HFFc6 (cell line): ENCODE results near the gene RASA3. TPM values are rescaled to one million over a fixed set of nuclear protein-coding genes. Genes with fewer than 3 reads are reported as not detected.

Source experiments
- DNase-seq: peaks from one replicate; pipeline ENCODE4 v3.0.0-alpha.2; 2018
- H3K27ac Mint-ChIP-seq: 2 replicates; pipeline ENCODE4 v1.8.0; 2020; ENCODE audit warnings: mild to moderate bottlenecking, mixed read lengths
- H3K27me3 Mint-ChIP-seq: 2 replicates; pipeline ENCODE4 v1.8.0; 2021; ENCODE audit warnings: mild to moderate bottlenecking, moderate library complexity, mixed read lengths; ENCODE audit not compliant: insufficient read depth
- H3K36me3 Mint-ChIP-seq: 2 replicates; pipeline ENCODE4 v1.8.0; 2021; ENCODE audit warnings: low read depth, mixed read lengths
- H3K4me1 Mint-ChIP-seq: 2 replicates; pipeline ENCODE4 v1.8.0; 2020; ENCODE audit warnings: low read depth, mixed read lengths
- H3K4me3 Mint-ChIP-seq: 2 replicates; pipeline ENCODE4 v1.8.0; 2020; ENCODE audit warnings: mild to moderate bottlenecking, moderate library complexity, mixed read lengths
- H3K9me3 Mint-ChIP-seq: 2 replicates; pipeline ENCODE4 v1.8.0; 2020; ENCODE audit warnings: mild to moderate bottlenecking, mixed read lengths
- total RNA-seq, 6 experiments: library from RNA; stranded (reverse); fragmentation: NEBNext Ultra II Directional; extraction: Animal tissue kit (Norgen Biotek cat#: 25700); gene quantifications; 2 replicates in 1 of 6; 3 replicates in 5 of 6; pipeline ENCODE4 v1.2.3, GENCODE V29; 2021
- TF ChIP-seq, protein P1 (sequence below): fragments of 200-600 bp; sonication (generic); IDR thresholded peaks from 2 replicates; pipeline ENCODE4 v1.5.0; 2021; ENCODE audit warnings: antibody characterized with exemption, mild to moderate bottlenecking

The RASA3 gene
- total RNA-seq, 6 experiments from 2014 or later = 31.6 to 37.6 (median 33.1) TPM

DNA sequence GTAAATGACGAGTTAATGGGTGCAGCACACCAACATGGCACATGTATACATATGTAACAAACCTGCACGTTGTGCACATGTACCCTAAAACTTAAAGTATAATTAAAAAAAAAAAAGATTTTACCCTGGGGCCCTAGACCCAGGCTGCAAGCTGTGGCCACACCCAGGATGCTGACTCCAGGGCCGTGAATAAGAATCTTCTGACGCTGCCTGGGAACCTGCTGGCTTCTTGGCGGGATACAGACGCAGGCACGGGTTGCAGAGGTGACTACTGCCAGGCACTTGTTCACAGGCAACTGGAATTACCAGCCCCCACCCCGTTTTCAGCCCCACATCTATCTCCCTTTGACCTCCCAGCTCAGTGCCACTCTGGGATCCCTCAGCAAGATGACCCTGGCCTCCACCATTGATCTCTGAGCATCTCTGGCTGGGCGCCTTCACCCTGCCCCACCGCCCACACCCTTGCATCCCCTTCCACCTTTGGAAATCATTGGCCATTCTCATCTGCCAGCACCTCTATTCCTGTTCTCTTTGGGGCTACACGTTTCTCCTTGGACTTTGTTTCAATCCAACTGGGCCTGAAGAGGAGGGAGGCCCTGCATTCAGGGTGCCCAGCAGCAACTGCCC, 25.6 kb upstream of the RASA3 start:
- TF ChIP-seq, protein P1, sequence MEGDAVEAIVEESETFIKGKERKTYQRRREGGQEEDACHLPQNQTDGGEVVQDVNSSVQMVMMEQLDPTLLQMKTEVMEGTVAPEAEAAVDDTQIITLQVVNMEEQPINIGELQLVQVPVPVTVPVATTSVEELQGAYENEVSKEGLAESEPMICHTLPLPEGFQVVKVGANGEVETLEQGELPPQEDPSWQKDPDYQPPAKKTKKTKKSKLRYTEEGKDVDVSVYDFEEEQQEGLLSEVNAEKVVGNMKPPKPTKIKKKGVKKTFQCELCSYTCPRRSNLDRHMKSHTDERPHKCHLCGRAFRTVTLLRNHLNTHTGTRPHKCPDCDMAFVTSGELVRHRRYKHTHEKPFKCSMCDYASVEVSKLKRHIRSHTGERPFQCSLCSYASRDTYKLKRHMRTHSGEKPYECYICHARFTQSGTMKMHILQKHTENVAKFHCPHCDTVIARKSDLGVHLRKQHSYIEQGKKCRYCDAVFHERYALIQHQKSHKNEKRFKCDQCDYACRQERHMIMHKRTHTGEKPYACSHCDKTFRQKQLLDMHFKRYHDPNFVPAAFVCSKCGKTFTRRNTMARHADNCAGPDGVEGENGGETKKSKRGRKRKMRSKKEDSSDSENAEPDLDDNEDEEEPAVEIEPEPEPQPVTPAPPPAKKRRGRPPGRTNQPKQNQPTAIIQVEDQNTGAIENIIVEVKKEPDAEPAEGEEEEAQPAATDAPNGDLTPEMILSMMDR = no peak
- Mint-ChIP-seq H3K9me3 (peaks cover 4% of the 10 kb centered on the region), H3K36me3 (no peaks in the 10 kb centered on the region), H3K27me3 (peaks cover 13% of the 10 kb centered on the region), H3K27ac (no peak overlapping the region), H3K4me3 (no peak overlapping the region), H3K4me1 (peaks cover 24% of the 10 kb centered on the region)
- DNase-seq = no peak

GRCh38 chr13:114155926-114156883, 23.8 kb upstream of the RASA3 start:
- Mint-ChIP-seq H3K27me3 (peaks cover 13% of the 10 kb centered on the region), H3K27ac (no peak overlapping the region), H3K4me3 (peak overlapping the region; percentile 13; the same call in 1 of the 2 replicates), H3K4me1 (peaks cover 14% of the 10 kb centered on the region), H3K36me3 (no peaks in the 10 kb centered on the region), H3K9me3 (peaks cover 4% of the 10 kb centered on the region)
- TF ChIP-seq, protein P1 = no peak
- no peak for DNase-seq

DNA sequence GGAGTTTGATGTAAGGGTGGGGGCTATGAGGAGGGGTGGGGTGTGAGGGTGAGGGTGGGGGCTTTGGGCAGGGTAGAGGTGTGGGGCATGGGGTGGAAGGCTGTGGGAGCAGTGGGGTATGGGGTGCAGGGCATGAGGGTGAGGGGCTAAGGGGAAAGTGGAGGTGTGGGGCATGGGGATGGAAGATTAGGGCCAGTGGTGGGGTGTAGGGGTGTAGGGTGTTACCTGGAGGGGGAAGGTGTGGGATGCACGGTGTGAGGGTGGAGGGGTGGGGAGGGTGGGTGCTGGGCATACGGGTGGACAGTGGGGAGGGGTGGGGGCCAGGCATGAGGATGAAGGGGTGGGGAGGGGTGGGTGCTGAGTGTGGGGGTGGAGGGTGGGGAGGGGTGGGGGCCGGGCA, 22.9 kb upstream of the RASA3 start:
- no peak for DNase-seq
- Mint-ChIP-seq H3K9me3 (peaks cover 4% of the 10 kb centered on the region), H3K4me1 (peaks cover 14% of the 10 kb centered on the region), H3K27me3 (peaks cover 11% of the 10 kb centered on the region), H3K36me3 (no peaks in the 10 kb centered on the region), H3K27ac (no peak overlapping the region), H3K4me3 (no peak overlapping the region)
- TF ChIP-seq, protein P1 = no peak

DNA sequence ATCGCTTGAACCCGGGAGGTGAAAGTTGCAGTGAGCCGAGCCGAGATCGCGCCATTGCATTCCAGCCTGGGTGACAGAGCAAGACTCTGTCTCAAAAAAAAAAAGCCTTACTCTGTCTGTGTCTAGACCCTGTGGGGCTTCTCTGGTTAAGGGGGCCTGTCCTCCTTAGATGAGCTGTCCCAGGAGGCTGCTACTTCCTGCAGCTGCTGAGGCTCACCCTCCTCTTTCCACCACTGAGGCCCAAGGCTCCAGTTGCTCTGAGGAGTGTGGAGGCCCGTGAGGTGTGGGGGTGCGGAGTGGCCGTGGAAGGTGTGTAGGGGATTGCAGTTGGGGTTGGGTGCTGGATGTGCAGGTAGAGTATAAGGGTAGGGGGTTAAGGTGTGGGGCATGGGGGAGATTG, 22.1 kb upstream of the RASA3 start:
- peaks cover 4% of the 10 kb centered on the region for H3K9me3 Mint-ChIP-seq
- no peak overlapping the region for H3K4me3 Mint-ChIP-seq
- DNase-seq = no peak
- TF ChIP-seq, protein P1 = no peak
- peaks cover 14% of the 10 kb centered on the region for H3K4me1 Mint-ChIP-seq
- H3K36me3 Mint-ChIP-seq = no peaks in the 10 kb centered on the region
- peaks cover 9% of the 10 kb centered on the region; the same call in 1 of the 2 replicates for H3K27me3 Mint-ChIP-seq
- H3K27ac Mint-ChIP-seq = no peak overlapping the region

DNA sequence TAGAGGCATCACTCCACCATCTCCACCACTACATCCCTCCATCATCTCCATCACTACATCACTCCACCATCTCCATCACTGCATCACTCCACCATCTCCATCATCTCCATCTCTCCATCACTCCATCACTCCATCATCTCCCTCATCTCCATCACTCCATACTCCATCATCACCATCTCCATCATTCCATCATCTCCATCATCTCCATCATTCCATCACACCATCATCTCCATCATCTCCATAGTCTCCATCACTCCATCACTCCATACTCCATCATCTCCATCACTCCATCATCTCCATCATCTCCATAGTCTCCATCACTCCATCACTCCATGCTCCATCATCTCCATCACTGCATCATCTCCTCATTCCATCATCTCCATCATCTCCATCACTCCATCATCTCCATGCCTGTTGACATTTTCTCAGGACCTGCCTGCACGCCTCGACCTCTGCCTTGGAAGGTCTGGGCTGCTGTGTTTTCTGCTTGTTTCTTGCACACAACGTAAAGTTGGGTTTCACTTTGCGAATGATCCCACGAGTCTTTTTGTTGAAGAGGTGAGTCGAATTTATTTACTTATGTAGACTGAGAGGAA, 21.2 kb upstream of the RASA3 start:
- Mint-ChIP-seq H3K9me3 (peaks cover 4% of the 10 kb centered on the region), H3K4me1 (peaks cover 14% of the 10 kb centered on the region), H3K27me3 (peaks cover 10% of the 10 kb centered on the region; the same call in 1 of the 2 replicates), H3K36me3 (no peaks in the 10 kb centered on the region), H3K27ac (no peak overlapping the region), H3K4me3 (no peak overlapping the region)
- DNase-seq = no peak
- TF ChIP-seq, protein P1 = no peak
